ENCODE measurements around the gene SPACA4.

SPACA4 gene

GRCh38 chr19:48642862-48643261 is 36.3 kb downstream of the SPACA4 start:
- H3K4me3 ChIP-seq (ENCODE audit: control insufficient read depth, low read depth, low read length), result no peak overlapping the region
- no peak for DNase-seq (ENCODE audit: low read depth)
- TF ChIP-seq CTCF (IDR thresholded peaks at IDR 0.05; ENCODE audit: control insufficient read depth, insufficient read depth, low read depth, low read length, missing control alignments), result no peak

GRCh38 chr19:48644355-48644754 is 37.8 kb downstream of the SPACA4 start:
- H3K4me3 ChIP-seq (ENCODE audit: control insufficient read depth, low read depth, low read length), result no peak overlapping the region
- DNase-seq (ENCODE audit: low read depth), result no peak
- TF ChIP-seq CTCF (IDR thresholded peaks at IDR 0.05; ENCODE audit: control insufficient read depth, insufficient read depth, low read depth, low read length, missing control alignments), result no peak

- DNase-seq (ENCODE audit: low read depth), result no peak
- peak overlapping the region; percentile 45; the same call in 1 of the 2 replicates for H3K4me3 ChIP-seq (ENCODE audit: control insufficient read depth, low read depth, low read length)
- no peak for TF ChIP-seq CTCF (IDR thresholded peaks at IDR 0.05; ENCODE audit: control insufficient read depth, insufficient read depth, low read depth, low read length, missing control alignments)
Measured at GRCh38 chr19:48644839-48645619, 38.5 kb downstream of the SPACA4 start.

DNA sequence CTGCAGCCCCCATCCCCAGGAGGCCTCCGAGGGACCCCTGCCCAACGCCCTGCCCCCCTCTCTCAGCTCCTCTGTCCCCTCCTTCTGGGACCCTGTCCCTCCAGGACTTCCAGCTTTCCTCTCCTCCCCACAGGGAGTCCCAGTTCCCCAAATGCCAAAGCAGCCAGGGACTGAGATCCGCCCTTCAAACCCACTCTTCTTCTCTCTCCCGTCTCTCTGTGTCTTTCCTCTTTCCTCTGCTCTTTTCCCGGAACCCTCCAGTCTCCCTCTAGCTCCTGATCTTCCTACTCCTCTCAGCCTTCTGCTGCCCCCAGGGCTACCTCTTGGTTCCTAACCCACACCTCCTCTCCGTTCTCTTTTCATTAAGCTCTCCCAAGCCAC is 39.1 kb downstream of the SPACA4 start:
- no peak for TF ChIP-seq CTCF (IDR thresholded peaks at IDR 0.05; ENCODE audit: control insufficient read depth, insufficient read depth, low read depth, low read length, missing control alignments)
- DNase-seq (ENCODE audit: low read depth), result no peak
- H3K4me3 ChIP-seq (ENCODE audit: control insufficient read depth, low read depth, low read length), result peak overlapping the region; percentile 45

DNA sequence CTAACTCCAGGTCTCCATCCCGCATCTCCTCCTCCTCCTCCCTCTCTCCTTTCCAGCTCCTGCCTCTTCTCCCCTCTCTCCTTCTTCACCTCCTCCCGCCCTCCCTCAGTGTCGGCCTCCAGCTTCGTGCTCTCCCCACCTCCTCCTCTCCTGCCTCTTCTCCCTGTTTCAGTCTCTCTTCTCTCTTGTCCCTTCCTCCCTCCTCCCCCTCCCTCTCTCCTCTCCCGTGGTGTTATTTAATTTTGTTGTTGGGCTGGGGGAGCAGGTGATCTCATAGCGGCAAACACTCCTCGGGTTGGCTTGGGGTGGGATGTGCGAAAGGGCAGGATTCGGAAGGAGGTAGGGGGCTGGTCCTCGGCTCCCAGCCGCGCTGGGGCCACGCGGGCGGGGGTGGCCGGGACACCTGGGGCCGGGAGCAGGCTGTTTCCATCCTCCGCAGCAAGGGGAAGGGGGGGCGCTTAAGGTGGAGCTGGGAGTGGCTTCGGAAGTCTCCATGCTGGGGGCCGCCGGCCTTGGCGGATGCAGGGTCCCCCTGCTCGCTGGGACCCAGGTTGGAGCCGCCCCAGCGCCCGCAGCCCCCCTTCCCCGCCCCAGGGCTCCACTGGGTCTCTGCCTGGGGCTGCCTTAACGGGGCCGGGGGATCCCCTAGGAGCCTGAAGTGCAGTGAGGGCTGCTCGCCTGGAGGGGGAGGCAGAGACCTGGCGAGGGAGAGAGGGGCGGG is 39.6 kb downstream of the SPACA4 start, which contains the start of gene CA11:
Gene CA11, minus strand, starts transcription at position 187 of the 721 bp plus-strand sequence. CDS start 555 bp downstream, outside the sequence.
- DNase-seq (ENCODE audit: low read depth), result no peak
- peak; percentile 95 for TF ChIP-seq CTCF (IDR thresholded peaks at IDR 0.05; ENCODE audit: control insufficient read depth, insufficient read depth, low read depth, low read length, missing control alignments)

GRCh38 chr19:48646722-48647216 is 40.2 kb downstream of the SPACA4 start:
- no peak for TF ChIP-seq CTCF (IDR thresholded peaks at IDR 0.05; ENCODE audit: control insufficient read depth, insufficient read depth, low read depth, low read length, missing control alignments)
- no peak for DNase-seq (ENCODE audit: low read depth)
- peak overlapping the region; percentile 45 for H3K4me3 ChIP-seq (ENCODE audit: control insufficient read depth, low read depth, low read length)

More for the DNA sequence above, 39.6 kb downstream of the SPACA4 start, which contains the start of gene CA11:
- peak within 1 kb of the TSS; percentile 45 for H3K4me3 ChIP-seq (ENCODE audit: control insufficient read depth, low read depth, low read length)
